ENCODE measurements around the gene OSCAR.

OSCAR gene

DNA sequence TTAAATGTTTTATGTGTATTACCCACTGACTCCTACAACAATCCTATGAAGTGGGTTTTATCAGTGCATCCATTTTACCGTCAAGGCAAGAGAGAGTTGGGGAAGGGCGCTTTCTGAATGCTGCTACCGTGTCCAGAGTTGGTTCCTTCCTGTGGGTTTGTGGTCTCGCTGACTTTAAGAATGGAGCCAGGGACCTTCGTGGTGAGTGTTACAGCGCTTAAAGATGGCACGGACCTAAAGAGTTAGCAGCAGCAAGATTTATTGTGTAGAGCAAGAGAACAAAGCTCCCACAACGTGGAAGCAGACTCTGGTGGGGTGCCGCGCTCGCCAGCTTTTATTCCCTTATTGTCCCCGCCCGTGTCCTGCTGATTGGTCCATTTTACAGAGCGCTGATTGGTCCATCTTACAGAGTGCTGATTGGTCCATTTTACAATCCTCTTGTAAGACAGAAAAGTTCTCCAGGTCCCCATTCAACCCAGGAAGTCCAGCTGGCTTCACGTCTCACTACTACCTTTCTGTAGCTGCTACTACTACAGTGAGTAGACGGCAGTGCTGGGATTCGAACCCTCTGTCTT, 6.1 kb downstream of the OSCAR start:
- DNase-seq (ENCODE audit: low spot score): no peak

- DNase-seq (ENCODE audit: low spot score): no peak
These were observed 16.2 kb downstream of the OSCAR start for GRCh38 chr19:54084410-54084809.

DNA sequence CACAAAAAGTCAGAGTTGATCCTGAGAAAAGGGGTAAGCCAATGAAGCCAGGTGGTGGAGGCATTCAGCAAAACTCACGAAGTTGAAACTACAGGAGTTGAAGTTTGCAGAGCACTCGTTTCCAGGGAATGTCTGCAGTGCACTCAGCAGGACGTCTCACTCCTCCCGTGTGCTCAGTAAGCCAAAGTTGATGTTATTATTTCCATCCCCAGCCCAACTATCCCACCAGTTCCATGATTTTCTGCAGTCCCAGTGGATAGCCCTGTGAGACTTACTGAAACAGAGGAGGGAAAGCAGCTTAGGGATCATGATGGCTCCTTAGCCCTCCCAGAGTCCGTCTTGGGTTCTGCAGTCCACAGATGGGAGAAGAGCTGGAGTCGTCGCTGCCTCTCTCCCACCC, 19.6 kb downstream of the OSCAR start, which contains the start of gene TARM1:
TSS of gene TARM1 (minus strand) at position 334 of the 400 bp plus-strand sequence. CDS start at position 309, 25 bp downstream.
- no peak for DNase-seq (ENCODE audit: low spot score)

GRCh38 chr19:54077334-54077733, 23.3 kb downstream of the OSCAR start:
- no peak for DNase-seq (ENCODE audit: low spot score)

DNA sequence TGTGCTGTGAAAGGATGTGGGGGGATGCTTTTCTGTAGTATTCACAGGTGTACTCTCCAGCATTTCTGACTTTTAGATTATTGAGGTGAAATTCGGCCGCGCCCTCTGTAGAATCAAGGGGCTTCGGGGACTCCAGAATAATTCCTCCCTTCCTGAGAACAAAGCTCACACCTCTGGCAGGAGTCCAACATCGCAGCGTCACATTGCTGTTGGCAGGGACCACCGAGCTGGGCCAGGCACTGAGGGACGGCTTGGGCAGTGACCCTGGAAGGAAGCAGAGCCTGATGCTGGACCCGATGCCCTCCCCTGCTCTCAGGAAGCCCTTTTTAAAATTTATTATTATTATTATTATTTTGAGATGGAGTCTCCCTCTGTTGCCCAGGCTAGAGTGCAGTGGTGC, 25.8 kb downstream of the OSCAR start:
- DNase-seq (ENCODE audit: low spot score): no peak

GRCh38 chr19:54073829-54074228, 26.8 kb downstream of the OSCAR start:
- no peak for DNase-seq (ENCODE audit: low spot score)

DNA sequence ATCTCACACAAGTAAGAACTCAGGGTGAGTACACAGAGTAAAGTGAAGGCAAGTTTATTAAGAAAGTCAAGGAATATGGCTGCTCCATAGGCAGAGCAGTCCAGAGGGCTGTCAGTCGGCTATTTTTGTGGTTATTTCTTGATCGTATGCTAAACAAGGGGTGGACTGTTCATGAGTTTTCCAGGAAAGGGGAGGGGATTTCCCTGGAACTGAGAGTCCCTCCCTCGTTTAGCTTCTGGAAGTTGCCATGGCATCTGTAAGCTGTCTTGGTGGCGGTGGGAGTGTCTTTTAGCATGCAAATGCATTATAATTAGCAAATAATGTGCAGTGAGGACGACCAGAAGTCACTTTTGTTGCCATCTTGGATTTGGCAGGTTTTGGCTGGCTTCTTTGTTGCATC, 31.1 kb downstream of the OSCAR start:
- no peak for DNase-seq (ENCODE audit: low spot score)

DNA sequence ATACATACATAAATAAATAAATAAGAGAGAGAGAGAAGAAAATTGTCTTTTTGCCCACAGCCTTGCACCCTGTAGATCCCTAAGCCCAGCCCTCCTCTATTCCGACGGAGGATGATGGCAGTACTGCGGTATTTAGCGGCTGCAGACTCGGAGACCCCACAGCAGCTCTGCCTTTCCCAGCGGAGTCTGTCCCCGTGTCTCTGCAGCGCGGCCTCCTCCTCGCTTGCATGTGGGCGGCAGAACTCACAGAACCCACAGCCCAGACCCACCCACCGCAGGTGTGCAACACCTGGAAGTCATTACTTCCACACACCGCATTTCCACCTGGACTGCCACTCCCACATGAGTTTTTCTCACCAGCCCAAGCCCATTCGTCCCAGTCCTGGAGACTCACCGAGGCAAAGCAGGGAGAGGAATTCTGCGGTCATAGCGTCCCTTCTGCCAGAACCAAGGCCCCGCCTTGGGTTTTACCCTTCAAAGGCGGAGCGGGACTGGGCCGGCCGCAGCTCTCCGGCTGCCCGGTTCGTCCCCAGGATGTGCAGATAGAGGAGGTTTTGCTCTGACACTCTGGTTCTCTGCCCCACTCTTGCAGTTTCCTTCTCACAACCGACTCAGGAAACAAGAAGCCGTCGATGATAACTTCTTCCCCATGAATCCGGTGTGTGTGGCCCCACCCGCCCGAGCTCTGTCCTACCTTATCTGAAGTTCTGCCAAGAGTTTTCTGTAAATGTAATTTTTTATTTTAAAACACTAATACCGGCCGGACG, 37.1 kb downstream of the OSCAR start, which contains the start of gene VSTM1:
TSS of gene VSTM1 (minus strand) at position 548 of the 767 bp plus-strand sequence. CDS start at position 428, 120 bp downstream.
- no peak for DNase-seq (ENCODE audit: low spot score)

DNA sequence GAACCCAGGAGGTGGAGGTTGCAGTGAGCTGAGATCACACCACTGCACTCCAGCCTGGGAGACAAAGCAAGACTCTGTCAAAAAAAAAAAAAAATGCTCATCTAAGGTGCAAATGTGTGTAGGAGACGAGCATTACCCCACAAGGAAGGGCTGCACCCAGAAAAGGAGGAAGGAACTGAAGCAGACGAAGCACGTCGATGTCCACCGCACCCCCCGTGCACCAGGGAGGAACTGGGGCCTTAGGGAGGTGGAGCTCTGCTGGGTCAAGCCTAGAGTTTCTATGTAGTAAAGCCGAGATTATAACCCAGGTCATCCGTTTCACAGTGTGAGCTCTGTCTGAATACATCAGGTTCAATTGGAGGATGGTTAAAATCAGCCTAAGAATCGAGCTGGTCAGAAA, 38.0 kb downstream of the OSCAR start:
- no peak for DNase-seq (ENCODE audit: low spot score)

DNA sequence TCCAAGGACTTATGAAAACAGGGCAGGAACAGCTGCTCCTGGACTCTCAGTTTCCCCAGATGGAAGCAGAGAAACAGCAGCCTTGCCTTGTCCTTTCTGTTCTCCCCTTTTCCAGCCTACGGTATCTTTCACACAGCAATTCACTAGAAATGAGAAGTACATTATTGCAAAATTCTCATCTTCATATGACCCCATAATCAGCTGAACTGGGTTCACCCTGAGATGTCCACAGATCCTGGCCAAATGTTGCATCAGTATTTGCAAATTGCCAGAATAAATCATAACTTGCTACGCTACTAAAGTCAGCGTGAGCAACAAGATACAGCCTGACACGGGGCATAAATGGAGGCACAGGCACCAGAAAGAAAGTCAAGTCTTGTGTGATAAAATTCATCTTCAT, 53.0 kb downstream of the OSCAR start:
- no peak for DNase-seq (ENCODE audit: low spot score)

DNA sequence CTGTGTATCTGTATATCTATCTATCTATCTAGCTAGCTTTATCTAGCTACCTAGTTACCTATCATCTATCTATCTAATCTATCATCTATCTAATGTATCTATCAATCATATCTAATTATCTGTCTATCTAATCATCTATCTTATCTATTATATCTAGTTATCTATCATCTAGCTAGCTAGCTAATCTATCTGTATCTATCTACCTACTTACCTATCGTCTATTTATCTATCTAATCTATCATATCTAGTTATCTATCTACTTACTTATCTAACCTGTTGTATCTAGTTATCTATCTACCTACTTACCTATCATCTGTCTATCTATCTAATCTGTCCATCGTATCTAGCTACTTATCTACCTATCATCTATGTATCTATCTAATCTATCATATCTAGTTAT, 54.8 kb downstream of the OSCAR start:
- DNase-seq (ENCODE audit: low spot score): no peak
